ENCODE data around the gene VTN.

DNA sequence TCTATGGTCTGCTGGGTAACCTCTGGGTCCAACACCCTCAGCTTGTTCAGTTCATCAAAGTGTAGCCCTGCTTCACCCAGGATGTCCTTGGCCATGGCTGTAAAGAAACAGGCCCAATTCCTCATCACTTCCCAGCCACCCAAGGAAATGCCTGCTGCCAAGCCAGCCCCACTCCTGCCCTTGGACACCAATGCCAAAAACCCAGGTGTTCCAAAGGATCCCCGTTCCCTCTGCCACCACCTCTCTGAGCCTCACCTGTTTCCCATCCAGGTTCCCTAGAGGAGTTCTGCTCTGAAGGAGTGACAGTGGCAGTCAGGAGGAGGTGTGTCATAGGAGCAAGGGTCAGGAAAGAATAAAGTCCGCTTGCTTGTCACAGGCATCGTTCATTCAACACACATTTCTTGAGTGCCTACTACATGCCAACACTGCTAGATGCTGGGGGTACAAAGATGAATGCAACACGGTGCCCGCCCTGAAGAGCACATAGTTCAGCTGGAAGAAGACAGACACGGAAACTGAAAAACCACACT is 38.2 kb downstream of the VTN start:
- TF ChIP-seq POLR2AphosphoS5 (IDR thresholded peaks at IDR 0.05) (no peak), POLR2A (IDR thresholded peaks at IDR 0.05) (no peak)
- TF ChIP-seq, protein P1, sequence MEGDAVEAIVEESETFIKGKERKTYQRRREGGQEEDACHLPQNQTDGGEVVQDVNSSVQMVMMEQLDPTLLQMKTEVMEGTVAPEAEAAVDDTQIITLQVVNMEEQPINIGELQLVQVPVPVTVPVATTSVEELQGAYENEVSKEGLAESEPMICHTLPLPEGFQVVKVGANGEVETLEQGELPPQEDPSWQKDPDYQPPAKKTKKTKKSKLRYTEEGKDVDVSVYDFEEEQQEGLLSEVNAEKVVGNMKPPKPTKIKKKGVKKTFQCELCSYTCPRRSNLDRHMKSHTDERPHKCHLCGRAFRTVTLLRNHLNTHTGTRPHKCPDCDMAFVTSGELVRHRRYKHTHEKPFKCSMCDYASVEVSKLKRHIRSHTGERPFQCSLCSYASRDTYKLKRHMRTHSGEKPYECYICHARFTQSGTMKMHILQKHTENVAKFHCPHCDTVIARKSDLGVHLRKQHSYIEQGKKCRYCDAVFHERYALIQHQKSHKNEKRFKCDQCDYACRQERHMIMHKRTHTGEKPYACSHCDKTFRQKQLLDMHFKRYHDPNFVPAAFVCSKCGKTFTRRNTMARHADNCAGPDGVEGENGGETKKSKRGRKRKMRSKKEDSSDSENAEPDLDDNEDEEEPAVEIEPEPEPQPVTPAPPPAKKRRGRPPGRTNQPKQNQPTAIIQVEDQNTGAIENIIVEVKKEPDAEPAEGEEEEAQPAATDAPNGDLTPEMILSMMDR (IDR thresholded peaks at IDR 0.05 in 8 of 11, conservative IDR thresholded peaks at IDR 0.05 in 3 of 11): no peak
